NK-92 treated with Interleukin-12 subunit alpha and Interleukin-12 subunit beta, amount 100 ng/mL, for 24 hours (cell line): ENCODE measurements around the gene CELF4.

Experiments
- DNase-seq: peaks from one replicate; lab custom pipeline; 2025; lab: John Stamatoyannopoulos, UW

The CELF4 gene

GRCh38 chr18:37493352-37493935, 72.2 kb downstream of the CELF4 start:
- no peak for DNase-seq

GRCh38 chr18:37492952-37493351, 72.6 kb downstream of the CELF4 start:
- DNase-seq, result no peak

- DNase-seq, result no peak
Measured at GRCh38 chr18:37491526-37491925, 74.1 kb downstream of the CELF4 start.

- DNase-seq, result no peak
Measured at GRCh38 chr18:37489998-37490397, 75.6 kb downstream of the CELF4 start.

- DNase-seq, result no peak
Measured at GRCh38 chr18:37489011-37489410, 76.6 kb downstream of the CELF4 start.

GRCh38 chr18:37487400-37487867, 78.2 kb downstream of the CELF4 start:
- no peak for DNase-seq

- no peak for DNase-seq
Measured at GRCh38 chr18:37486848-37487247, 78.8 kb downstream of the CELF4 start.

- DNase-seq, result no peak
Measured at GRCh38 chr18:37484983-37485834, 80.4 kb downstream of the CELF4 start.

GRCh38 chr18:37483984-37484819, 81.4 kb downstream of the CELF4 start:
- no peak for DNase-seq

GRCh38 chr18:37483221-37483971, 82.2 kb downstream of the CELF4 start:
- no peak for DNase-seq

- no peak for DNase-seq
Measured at GRCh38 chr18:37482433-37482832, 83.2 kb downstream of the CELF4 start.

- no peak for DNase-seq
Measured at GRCh38 chr18:37482002-37482401, 83.6 kb downstream of the CELF4 start.

GRCh38 chr18:37481491-37481890, 84.1 kb downstream of the CELF4 start:
- no peak for DNase-seq

- DNase-seq, result no peak
Measured at GRCh38 chr18:37481072-37481471, 84.5 kb downstream of the CELF4 start.

GRCh38 chr18:37476611-37477295, 88.8 kb downstream of the CELF4 start:
- DNase-seq, result no peak

GRCh38 chr18:37476182-37476581, 89.4 kb downstream of the CELF4 start:
- DNase-seq, result no peak

GRCh38 chr18:37473195-37473840, 92.3 kb downstream of the CELF4 start:
- no peak for DNase-seq

- no peak for DNase-seq
Measured at GRCh38 chr18:37471637-37472036, 94.0 kb downstream of the CELF4 start.

GRCh38 chr18:37470986-37471385, 94.6 kb downstream of the CELF4 start:
- DNase-seq, result no peak

GRCh38 chr18:37467002-37467662, 98.5 kb downstream of the CELF4 start:
- no peak for DNase-seq
